ENCODE results near the gene FOXP1.

- no peak for TF ChIP-seq POLR2AphosphoS5 (IDR thresholded peaks at IDR 0.05; ENCODE audit: low read depth, low read length)
- no peak for TF ChIP-seq TAF1 (IDR thresholded peaks at IDR 0.05; ENCODE audit: borderline replicate concordance, insufficient read depth, low read length)
- TF ChIP-seq SIN3A (IDR thresholded peaks at IDR 0.05; ENCODE audit: borderline replicate concordance, insufficient read depth, low read length) = no peak
- no peak for TF ChIP-seq REST (IDR thresholded peaks at IDR 0.05; ENCODE audit: insufficient read depth in 1 of 2, low read depth in 2 of 2, low read length in 2 of 2)
Observed at GRCh38 chr3:71489315-71489761, 94.2 kb downstream of the FOXP1 start.
